GM13977 (cell line): ENCODE data around the gene ZSCAN29.

Experiments
- DNase-seq: peaks from one replicate; pipeline ENCODE4 v3.0.0; 2012; ENCODE audit warnings: low spot score
- in situ Hi-C: fragments of 300-500 bp; cut with MboI; formaldehyde crosslinking; loops from one replicate; pipeline ENCODE4 v1.12.0; 2022; ENCODE audit warnings: low sequenced_read_pairs, low pct_unique_long_range_greater_than_20kb, mixed read lengths, inconsistent platforms; ENCODE audit not compliant: unreplicated experiment
- TF ChIP-seq, protein P1 (sequence below): IDR thresholded peaks from 2 replicates; pipeline ENCODE4 v1.5.1; 2012; ENCODE audit warnings: mild to moderate bottlenecking, control low read depth; ENCODE audit not compliant: insufficient read depth; ENCODE audit errors: extremely low read depth, missing control alignments

ZSCAN29 gene

DNA sequence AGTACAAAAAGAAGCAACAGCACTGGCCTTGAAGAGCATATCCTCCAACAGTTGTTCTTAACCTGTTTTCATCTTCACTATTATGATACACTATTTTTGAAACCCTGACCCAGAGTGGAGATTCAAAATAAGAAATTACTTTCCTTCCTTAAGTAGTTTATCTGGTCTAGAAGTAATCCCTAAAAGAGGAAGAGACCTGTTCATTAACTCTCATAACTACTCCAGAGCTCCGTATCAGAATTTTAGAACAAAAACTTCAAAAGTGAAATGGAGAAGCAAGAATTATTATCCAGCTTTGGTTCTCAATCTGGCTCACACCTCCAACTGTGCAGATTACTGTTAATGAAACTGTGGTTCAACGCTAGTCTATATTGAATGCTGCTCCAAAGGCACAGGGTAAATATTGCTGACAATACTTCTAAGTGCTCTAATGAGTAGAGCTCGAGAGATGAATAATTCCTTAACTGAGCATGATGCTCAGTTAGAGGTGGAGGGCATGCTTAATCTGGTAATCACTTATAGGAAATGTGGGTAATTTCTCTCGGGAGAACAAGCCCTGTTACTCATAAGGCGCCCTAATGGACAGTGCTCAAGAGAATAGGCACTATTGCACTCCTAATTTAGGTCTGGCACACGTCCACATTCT, 45.7 kb downstream of the ZSCAN29 start:
- TF ChIP-seq, protein P1, sequence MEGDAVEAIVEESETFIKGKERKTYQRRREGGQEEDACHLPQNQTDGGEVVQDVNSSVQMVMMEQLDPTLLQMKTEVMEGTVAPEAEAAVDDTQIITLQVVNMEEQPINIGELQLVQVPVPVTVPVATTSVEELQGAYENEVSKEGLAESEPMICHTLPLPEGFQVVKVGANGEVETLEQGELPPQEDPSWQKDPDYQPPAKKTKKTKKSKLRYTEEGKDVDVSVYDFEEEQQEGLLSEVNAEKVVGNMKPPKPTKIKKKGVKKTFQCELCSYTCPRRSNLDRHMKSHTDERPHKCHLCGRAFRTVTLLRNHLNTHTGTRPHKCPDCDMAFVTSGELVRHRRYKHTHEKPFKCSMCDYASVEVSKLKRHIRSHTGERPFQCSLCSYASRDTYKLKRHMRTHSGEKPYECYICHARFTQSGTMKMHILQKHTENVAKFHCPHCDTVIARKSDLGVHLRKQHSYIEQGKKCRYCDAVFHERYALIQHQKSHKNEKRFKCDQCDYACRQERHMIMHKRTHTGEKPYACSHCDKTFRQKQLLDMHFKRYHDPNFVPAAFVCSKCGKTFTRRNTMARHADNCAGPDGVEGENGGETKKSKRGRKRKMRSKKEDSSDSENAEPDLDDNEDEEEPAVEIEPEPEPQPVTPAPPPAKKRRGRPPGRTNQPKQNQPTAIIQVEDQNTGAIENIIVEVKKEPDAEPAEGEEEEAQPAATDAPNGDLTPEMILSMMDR: no peak
- in situ Hi-C loops: no loop called here
- no peak for DNase-seq

DNA sequence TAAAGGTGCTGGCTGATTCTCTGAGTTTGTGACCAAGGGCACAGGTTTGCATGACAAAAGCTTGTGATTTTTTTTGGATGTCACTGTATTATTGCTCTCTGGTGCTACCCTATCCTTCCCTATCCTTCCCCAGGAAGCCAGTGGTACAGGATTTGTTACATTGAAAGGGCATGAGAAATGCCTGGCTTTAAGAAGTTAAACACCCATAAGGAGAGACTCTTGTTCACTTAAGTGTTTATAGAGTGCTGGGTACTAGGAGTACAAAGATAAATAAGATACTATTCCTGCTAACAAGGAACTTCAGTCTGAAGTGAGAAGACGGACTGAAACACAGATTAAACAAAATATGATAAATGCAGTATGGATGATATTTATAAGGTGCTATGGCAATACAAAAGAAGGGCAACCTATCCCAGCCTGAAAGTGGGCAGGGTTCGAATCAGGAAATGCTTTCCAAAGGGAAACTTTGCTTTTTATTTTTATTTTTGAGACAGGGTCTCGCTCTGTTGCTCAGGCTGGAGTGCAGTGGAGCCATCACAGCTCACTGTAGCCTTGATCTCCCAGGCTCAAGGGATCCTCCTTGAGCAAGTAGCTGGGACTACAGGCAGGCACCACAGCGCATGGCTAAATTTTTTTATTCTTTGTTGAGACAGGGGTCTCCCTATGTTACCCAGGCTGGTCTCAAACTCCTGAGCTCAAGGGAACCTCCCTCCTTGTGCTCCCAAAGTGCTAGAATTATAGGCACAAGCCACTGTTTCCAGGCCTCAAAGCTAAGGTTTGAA, 51.7 kb downstream of the ZSCAN29 start:
- DNase-seq: no peak
- TF ChIP-seq, protein P1: no peak
- in situ Hi-C loops: no loop called here

DNA sequence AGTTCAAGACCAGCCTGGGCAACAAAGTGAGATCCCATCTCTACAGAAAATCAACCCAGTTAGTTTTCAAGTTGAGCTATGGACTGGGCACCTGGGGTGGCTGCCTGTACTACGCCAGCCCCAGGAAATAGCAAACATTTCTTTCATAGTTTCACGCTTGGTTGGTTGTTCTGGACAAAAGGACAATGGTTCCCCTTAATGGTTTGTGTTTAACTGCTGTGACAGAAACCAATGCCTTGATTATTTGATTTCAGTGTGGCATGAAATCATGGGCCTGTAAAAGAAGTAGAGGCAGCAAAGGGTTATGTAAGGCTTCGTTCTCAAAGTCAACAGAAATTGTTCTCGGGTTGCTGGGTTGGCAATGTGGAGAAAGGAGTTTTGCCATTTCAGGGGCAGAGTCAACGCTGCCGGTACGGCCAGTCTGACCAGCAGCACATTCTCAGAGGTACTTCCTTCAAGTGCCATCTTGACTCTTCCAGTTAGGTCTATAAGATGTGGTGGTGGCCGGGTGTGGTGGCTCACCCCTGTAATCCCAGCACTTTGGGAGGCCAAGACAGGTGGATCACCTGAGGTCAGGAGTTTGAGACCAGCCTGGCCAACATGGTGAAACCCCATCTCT, 53.2 kb downstream of the ZSCAN29 start:
- no peak for DNase-seq
- TF ChIP-seq, protein P1: no peak
- in situ Hi-C loops: no loop called here

DNA sequence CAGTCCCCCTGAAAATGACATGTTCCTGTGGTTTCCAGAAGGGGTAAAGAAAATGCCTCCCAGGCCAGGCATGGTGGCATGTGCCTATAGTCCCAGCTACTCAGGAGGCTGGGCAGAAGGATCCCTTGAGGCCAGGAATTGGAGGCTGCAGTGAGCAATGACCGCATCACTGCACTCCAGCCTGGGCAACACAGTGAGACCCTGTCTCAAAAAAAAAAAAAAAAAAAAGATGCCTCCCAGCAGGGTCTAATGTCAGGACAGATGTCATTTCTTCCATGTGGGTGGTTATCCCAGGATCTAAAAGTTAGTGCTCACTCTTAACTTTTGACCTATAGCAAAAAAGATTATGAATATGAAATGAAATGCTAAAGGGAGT, 53.9 kb downstream of the ZSCAN29 start:
- DNase-seq: no peak
- TF ChIP-seq, protein P1: no peak
- in situ Hi-C loops: no loop called here

DNA sequence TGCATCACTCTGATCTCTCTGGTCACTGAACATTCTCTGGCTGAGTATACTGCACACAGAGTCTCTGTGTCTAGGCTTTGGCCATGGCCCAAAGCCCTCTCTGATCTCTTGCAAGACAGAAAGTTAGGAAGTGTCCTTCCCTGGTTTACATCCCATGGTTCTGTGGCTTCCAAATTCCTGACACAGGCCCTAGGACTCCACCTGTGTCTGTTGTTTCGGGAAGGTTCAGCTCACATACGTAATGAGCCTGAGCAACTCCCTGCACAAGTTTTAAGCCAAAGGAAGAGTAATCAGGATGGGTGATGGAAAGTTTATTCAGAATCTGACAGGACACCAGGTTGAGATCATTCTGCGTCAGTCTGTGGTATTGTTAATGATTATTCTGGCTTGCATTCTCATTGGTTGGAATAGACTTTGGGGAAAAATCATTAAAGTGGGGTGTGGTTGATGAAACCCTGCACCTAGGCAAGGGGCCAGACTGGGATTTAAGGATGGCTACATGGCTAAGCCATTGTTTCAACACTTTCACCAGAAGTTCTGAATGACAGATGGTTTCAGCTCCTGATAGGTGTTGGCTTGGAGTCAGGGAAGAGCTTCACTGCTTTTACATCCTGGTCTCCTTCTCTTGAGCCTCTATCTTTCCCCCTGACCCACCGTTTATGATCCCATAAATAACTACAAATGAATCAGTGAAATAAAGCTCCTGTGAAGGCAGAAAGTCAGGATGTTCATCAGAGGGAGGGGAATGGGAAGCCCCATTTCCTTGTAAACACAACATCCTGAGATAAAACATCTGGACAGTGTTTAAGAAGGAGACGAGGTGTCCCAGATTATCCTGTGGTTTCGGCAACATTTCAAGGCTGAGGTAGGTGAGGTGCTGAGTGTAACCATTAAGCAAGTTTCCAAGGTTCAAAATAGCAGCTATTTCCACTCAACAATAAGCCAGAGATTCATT, 54.5 kb downstream of the ZSCAN29 start:
- TF ChIP-seq, protein P1: no peak
- in situ Hi-C loops: no loop called here
- no peak for DNase-seq

DNA sequence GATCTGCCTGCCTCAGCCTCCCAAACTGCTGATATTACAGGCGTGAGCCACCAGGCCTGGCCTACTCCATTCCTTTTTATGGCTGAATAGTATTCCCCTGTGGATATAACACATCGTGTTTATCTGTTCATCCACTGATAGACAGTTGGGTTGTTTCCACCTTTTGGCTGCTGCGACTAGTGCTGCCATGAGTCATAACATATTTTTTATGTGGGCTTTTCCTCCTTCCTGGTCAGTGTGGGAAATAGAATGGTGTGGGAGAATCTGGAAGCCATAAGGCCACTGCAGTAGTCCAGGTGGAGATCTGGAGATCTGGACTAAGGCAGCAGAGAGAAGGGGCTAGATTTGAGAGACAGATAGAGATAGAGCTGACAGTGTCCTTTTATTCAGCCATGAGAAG, 56.7 kb downstream of the ZSCAN29 start:
- TF ChIP-seq, protein P1: no peak
- no peak for DNase-seq
- in situ Hi-C loops: no loop called here
